Measurements from ENCODE around the gene C21orf91. TPM values are rescaled to one million over a fixed set of nuclear protein-coding genes. Genes with fewer than 3 reads are reported as not detected.

Gene C21orf91
- total and polyA plus RNA-seq, 2 donors (not counting 3 experiments of a cell fraction or from before 2014, with no cell fraction given): 1.3 to 4.2 TPM

DNA sequence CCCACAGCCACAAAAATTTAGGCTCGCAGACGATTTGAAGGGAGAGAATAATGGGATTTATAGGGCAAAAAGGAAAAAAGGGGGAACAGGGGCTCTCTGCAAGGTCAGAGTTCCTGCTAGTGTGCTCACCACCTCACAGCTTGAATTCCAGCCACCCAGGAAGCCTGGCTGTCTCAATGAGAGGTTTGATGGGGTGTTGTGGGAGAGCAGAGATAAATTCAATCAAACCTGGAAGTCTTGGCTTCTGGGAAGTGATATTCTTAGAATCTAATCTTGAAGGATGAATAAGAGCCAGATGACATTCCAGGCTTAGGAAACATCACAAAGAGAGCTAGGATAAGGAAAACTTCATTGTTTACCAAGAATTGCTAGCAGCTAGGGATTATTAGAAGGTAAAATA, 47.4 kb upstream of the C21orf91 start:
- Histone ChIP-seq H4K20me1 (replicated peaks; ENCODE audit: control insufficient read depth, extremely low read depth, insufficient read depth, low read length) (no peaks in the 10 kb centered on the region), H3K4me1 (ENCODE audit: control insufficient read depth, extremely low read depth, insufficient read depth, low read length) (no peaks in the 10 kb centered on the region), H3K9me1 (replicated peaks; ENCODE audit: control insufficient read depth, extremely low read depth, insufficient read depth, low read length) (no peaks in the 10 kb centered on the region), H2AFZ (ENCODE audit: low read depth, low read length) (no peak overlapping the region), H3K9ac (replicated peaks; ENCODE audit: extremely low read depth, insufficient read depth, low read length) (no peak overlapping the region), H3K36me3 (ENCODE audit: control insufficient read depth in 2 of 2, extremely low read depth in 1 of 2, insufficient read depth in 2 of 2, low read length in 2 of 2) (no peaks in the 10 kb centered on the region), H3K27ac (ENCODE audit: insufficient read depth, low read depth, low read length) (no peak overlapping the region), H3K79me2 (ENCODE audit: control insufficient read depth, insufficient read depth, low read length) (no peaks in the 10 kb centered on the region), H3K27me3 (ENCODE audit: control insufficient read depth in 2 of 2, insufficient read depth in 2 of 2, low read length in 2 of 2) (no peaks in the 10 kb centered on the region), H3K4me2 (ENCODE audit: insufficient read depth, low read length) (no peak overlapping the region), H3K4me3 (replicated peaks in 1 of 3; ENCODE audit: insufficient read depth in 1 of 3, low read depth in 1 of 3, low read length in 3 of 3) (no peak overlapping the region), H3K9me3 (replicated peaks; ENCODE audit: control insufficient read depth, insufficient read depth, low read length) (no peaks in the 10 kb centered on the region)
- CTCF ChIA-PET: interaction anchor here (1.2 kb wide), 1 partner anchor 13 kb away, joined by 3 read pairs; no protein-coding TSS in a partner anchor
- no TSS peak for BruUV-seq (replicated peaks)
- intact Hi-C loops (cut with micrococcal nuclease) (no loop called here), dilution Hi-C loops (cut with MboI; ENCODE audit: extremely low pct_ligation_motif_present, low sequenced_read_pairs) (no loop called here)
- POLR2A ChIA-PET: no interaction called here
- no peak for FAIRE-seq
- TF ChIP-seq POLR2AphosphoS5 (IDR thresholded peaks at IDR 0.05; ENCODE audit: insufficient read depth, low read depth, low read length): no peak
- no peak for DNase-seq (ENCODE audit: low read depth, low spot score)

DNA sequence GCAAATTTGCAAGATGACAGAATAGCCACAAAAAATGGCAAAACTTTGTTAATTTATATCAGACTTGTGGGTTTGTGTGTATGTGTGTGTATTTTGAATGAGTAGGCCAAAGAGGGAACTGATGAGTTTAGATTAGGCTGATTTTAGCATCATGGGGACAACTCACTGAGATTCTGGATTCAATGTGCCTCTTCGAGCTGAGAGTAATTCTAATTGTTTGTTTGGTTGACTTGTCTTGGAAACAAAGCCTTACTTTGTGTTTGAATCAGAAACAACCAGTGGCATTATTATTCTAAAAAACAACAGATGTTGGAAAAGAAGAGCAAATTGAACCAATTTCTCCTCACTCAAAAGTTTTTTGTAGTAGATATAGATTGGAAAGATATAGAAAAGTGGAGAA, 40.5 kb upstream of the C21orf91 start:
- no TSS peak for BruUV-seq (replicated peaks)
- H3K79me2 ChIP-seq (ENCODE audit: control insufficient read depth, insufficient read depth, low read length): no peaks in the 10 kb centered on the region
- ChIA-PET CTCF (no interaction called here), POLR2A (no interaction called here)
- no peaks in the 10 kb centered on the region for H3K9me3 ChIP-seq (replicated peaks; ENCODE audit: control insufficient read depth, insufficient read depth, low read length)
- no peak overlapping the region for H3K27ac ChIP-seq (ENCODE audit: insufficient read depth, low read depth, low read length)
- FAIRE-seq: no peak
- no peak for TF ChIP-seq JUN (IDR thresholded peaks at IDR 0.05; ENCODE audit: borderline replicate concordance, insufficient read depth, insufficient read length, low read depth)
- no peak overlapping the region for H3K4me2 ChIP-seq (ENCODE audit: insufficient read depth, low read length)
- H3K4me3 ChIP-seq (replicated peaks in 1 of 3; ENCODE audit: insufficient read depth in 1 of 3, low read depth in 1 of 3, low read length in 3 of 3): no peak overlapping the region
- H4K20me1 ChIP-seq (replicated peaks; ENCODE audit: control insufficient read depth, extremely low read depth, insufficient read depth, low read length): no peaks in the 10 kb centered on the region
- H2AFZ ChIP-seq (ENCODE audit: low read depth, low read length): no peak overlapping the region
- H3K36me3 ChIP-seq (ENCODE audit: control insufficient read depth in 2 of 2, extremely low read depth in 1 of 2, insufficient read depth in 2 of 2, low read length in 2 of 2): no peaks in the 10 kb centered on the region
- dilution Hi-C loops (cut with MboI; ENCODE audit: extremely low pct_ligation_motif_present, low sequenced_read_pairs) (no loop called here), intact Hi-C loops (cut with micrococcal nuclease) (no loop called here)
- H3K27me3 ChIP-seq (ENCODE audit: control insufficient read depth in 2 of 2, insufficient read depth in 2 of 2, low read length in 2 of 2): no peaks in the 10 kb centered on the region
- H3K9ac ChIP-seq (replicated peaks; ENCODE audit: extremely low read depth, insufficient read depth, low read length): no peak overlapping the region
- no peaks in the 10 kb centered on the region for H3K4me1 ChIP-seq (ENCODE audit: control insufficient read depth, extremely low read depth, insufficient read depth, low read length)
- H3K9me1 ChIP-seq (replicated peaks; ENCODE audit: control insufficient read depth, extremely low read depth, insufficient read depth, low read length): no peaks in the 10 kb centered on the region
- DNase-seq (ENCODE audit: low read depth, low spot score): no peak
